Neutrophil (primary cell): ENCODE measurements around the gene SLC17A9.

Experiments used
- H3K27ac ChIP-seq: fragments of 200-600 bp; sonication (generic); 2 replicates; pipeline ENCODE4 v1.5.1; 2016; ENCODE audit warnings: mild to moderate bottlenecking, moderate library complexity
- H3K27me3 ChIP-seq: fragments of 200-600 bp; sonication (generic); 2 replicates; pipeline ENCODE4 v1.6.0; 2016; ENCODE audit warnings: mild to moderate bottlenecking
- H3K36me3 ChIP-seq: fragments of 200-600 bp; sonication (generic); 2 replicates; pipeline ENCODE4 v1.5.1; 2017
- H3K4me1 ChIP-seq, 2 experiments: fragments of 200-600 bp in 1 of 2; sonication (generic) in 1 of 2; 1 replicate in 1 of 2; 2 replicates in 1 of 2; pipeline versions ENCODE4 v1.5.1 to v1.6.1; 2013 to 2016; ENCODE audit warnings: low read depth in 1 of 2, low read length in 1 of 2, mild to moderate bottlenecking in 1 of 2, moderate library complexity in 1 of 2; ENCODE audit not compliant: control insufficient read depth in 1 of 2, insufficient read depth in 1 of 2
- H3K4me3 ChIP-seq, 2 experiments: fragments of 200-600 bp in 1 of 2; sonication (generic) in 1 of 2; 1 replicate in 1 of 2; 2 replicates in 1 of 2; pipeline ENCODE4 v1.5.1; 2013 to 2016; ENCODE audit warnings: low read depth in 1 of 2, low read length in 1 of 2, mild to moderate bottlenecking in 1 of 2, moderate library complexity in 1 of 2
- H3K9me3 ChIP-seq: fragments of 200-600 bp; sonication (generic); 2 replicates; pipeline ENCODE4 v1.5.1; 2016
- CTCF ChIP-seq: fragments of 200-600 bp; sonication (generic); IDR thresholded peaks from 2 replicates; pipeline ENCODE4 v1.5.1; 2016; ENCODE audit warnings: antibody characterized with exemption

Gene SLC17A9

GRCh38 chr20:62972845-62973745, 20.6 kb downstream of the SLC17A9 start:
- TF ChIP-seq CTCF: no peak

GRCh38 chr20:62975251-62975760, 22.8 kb downstream of the SLC17A9 start:
- Histone ChIP-seq H3K9me3 (no peaks in the 10 kb centered on the region), H3K27me3 (peaks cover 100% of the 10 kb centered on the region), H3K4me3 (no peak overlapping the region), H3K4me1 (peaks cover 0 to 12% of the 10 kb centered on the region in 2 experiments), H3K36me3 (no peaks in the 10 kb centered on the region), H3K27ac (no peak overlapping the region)
- TF ChIP-seq CTCF: no peak

More at GRCh38 chr20:62972845-62973745, 20.6 kb downstream of the SLC17A9 start:
- Histone ChIP-seq H3K4me3 (no peak overlapping the region), H3K27ac (no peak overlapping the region), H3K4me1 (peaks cover 0 to 12% of the 10 kb centered on the region in 2 experiments), H3K27me3 (peaks cover 96% of the 10 kb centered on the region), H3K36me3 (no peaks in the 10 kb centered on the region), H3K9me3 (no peaks in the 10 kb centered on the region)

- H3K4me3 ChIP-seq: no peak overlapping the region
- peaks cover 100% of the 10 kb centered on the region for H3K27me3 ChIP-seq
- no peaks in the 10 kb centered on the region for H3K9me3 ChIP-seq
- no peak for TF ChIP-seq CTCF
- H3K4me1 ChIP-seq: peaks cover 0 to 12% of the 10 kb centered on the region in 2 experiments
- no peak overlapping the region for H3K27ac ChIP-seq
- H3K36me3 ChIP-seq: no peaks in the 10 kb centered on the region
Observed at GRCh38 chr20:62975812-62976508, 23.5 kb downstream of the SLC17A9 start.

GRCh38 chr20:62976886-62977285, 24.4 kb downstream of the SLC17A9 start:
- no peak for TF ChIP-seq CTCF
- H3K27me3 ChIP-seq: peaks cover 100% of the 10 kb centered on the region

DNA sequence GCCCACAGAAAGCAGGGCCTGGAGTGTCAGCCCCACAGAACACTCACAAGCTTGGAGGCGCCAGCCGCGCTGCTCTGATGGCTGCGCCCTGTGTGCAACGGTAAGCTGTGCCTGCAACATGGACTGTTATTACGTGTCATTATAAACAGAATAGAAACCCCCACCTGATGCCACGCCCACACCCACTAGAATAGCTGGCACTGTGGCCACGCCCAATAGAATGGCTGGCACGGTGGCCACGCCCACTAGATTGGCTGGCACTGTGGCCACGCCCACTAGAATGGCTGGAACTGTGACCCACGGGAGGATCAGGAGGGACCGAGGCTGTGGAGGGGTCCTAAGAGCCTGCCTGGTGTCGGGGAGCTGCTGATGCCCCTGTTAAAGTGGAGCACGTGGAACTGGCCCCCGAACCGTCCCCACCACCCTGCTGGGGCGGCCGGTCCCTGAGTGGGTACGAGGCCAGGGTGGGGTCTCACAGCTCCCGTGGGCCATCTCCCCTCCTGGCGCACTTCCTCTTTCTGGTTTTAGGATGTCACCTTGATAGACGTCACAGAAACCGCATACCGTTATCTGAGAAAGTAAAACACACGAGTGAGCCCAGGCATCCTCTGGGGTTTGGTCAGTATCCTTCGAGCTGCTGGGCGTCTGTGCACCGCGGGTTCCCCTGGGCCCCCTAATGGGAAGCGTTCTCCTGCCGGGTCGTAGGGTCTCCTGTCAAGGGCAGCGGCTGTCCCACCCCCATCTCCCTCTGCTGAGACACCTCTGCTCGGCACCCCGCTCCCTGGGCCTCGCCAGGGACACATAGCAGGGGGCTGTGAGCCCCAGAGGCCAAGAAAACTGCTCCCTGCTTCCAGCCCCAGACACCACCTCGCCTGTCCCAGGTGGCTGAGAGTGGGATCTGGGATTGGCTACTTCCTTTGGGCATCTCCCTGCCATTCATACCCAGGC, 25.4 kb downstream of the SLC17A9 start:
- peaks cover 0 to 4% of the 10 kb centered on the region in 2 experiments for H3K4me1 ChIP-seq
- no peak overlapping the region for H3K4me3 ChIP-seq
- H3K9me3 ChIP-seq: no peaks in the 10 kb centered on the region
- no peak overlapping the region for H3K27ac ChIP-seq
- H3K27me3 ChIP-seq: peaks cover 100% of the 10 kb centered on the region
- TF ChIP-seq CTCF: no peak
- no peaks in the 10 kb centered on the region for H3K36me3 ChIP-seq

More at GRCh38 chr20:62976886-62977285, 24.4 kb downstream of the SLC17A9 start:
- Histone ChIP-seq H3K9me3 (no peaks in the 10 kb centered on the region), H3K27ac (no peak overlapping the region), H3K36me3 (no peaks in the 10 kb centered on the region), H3K4me3 (no peak overlapping the region), H3K4me1 (peaks cover 0 to 12% of the 10 kb centered on the region in 2 experiments)
